Keratinocyte (primary cell): Measurements from ENCODE around the gene SEC63.

ENCODE experiments used
- EZH2 ChIP-seq: IDR thresholded peaks from one replicate; pipeline ENCODE4 v1.6.1; 2012; ENCODE audit warnings: inconsistent platforms, mild to moderate bottlenecking, low read length, moderate library complexity
- TF ChIP-seq, protein P1 (sequence below), 3 experiments: IDR thresholded peaks in 1 of 3; conservative IDR thresholded peaks in 1 of 3; optimal IDR thresholded peaks in 1 of 3; 2 replicates in 2 of 3; 3 replicates in 1 of 3; pipeline versions ENCODE3 to v1.5.1; 2011; ENCODE audit warnings: low read length in 3 of 3, mild to moderate bottlenecking in 3 of 3, moderate library complexity in 2 of 3, control low read depth in 1 of 3, inconsistent platforms in 1 of 3; ENCODE audit not compliant: insufficient read depth in 2 of 3; ENCODE audit errors: extremely low read depth in 1 of 3

DNA sequence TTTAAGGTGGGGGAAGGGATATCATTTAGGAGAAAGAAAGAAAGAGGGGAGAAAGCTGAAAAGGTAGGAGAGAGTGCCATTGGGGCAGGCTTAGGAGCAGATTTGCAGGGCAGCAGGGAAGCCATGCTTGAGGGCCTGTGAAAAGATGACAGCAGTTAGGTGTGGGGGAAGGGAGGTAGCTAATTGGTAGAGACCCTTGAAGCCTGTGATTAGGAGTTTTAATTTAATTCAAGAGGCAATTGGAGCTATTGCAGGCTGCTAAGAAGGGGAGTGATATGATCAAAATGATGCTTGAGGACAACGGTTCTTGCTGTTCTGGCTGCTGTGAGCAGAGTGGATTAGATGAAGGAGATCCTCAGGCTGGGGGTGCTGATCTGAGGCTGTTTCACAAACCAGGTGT, 24.5 kb upstream of the SEC63 start:
- TF ChIP-seq, protein P1, sequence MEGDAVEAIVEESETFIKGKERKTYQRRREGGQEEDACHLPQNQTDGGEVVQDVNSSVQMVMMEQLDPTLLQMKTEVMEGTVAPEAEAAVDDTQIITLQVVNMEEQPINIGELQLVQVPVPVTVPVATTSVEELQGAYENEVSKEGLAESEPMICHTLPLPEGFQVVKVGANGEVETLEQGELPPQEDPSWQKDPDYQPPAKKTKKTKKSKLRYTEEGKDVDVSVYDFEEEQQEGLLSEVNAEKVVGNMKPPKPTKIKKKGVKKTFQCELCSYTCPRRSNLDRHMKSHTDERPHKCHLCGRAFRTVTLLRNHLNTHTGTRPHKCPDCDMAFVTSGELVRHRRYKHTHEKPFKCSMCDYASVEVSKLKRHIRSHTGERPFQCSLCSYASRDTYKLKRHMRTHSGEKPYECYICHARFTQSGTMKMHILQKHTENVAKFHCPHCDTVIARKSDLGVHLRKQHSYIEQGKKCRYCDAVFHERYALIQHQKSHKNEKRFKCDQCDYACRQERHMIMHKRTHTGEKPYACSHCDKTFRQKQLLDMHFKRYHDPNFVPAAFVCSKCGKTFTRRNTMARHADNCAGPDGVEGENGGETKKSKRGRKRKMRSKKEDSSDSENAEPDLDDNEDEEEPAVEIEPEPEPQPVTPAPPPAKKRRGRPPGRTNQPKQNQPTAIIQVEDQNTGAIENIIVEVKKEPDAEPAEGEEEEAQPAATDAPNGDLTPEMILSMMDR (optimal IDR thresholded peaks at IDR 0.05 in 1 of 3, IDR thresholded peaks at IDR 0.05 in 1 of 3, conservative IDR thresholded peaks at IDR 0.05 in 1 of 3; ENCODE audit: extremely low read depth in 1 of 3, insufficient read depth in 2 of 3, low read length in 3 of 3) = no peak
- no peak for TF ChIP-seq EZH2
